K562 (cell line): ENCODE data around the gene GCHFR. TPM values are rescaled to one million over a fixed set of nuclear protein-coding genes. Genes with fewer than 3 reads are reported as not detected.

ENCODE experiments used
- CAMTA2 ChIP-seq: fragments of 250-450 bp; sonication (Bioruptor Pico); conservative IDR thresholded peaks from 2 replicates; pipeline ENCODE4 v1.5.1; 2022
- FOXJ2 ChIP-seq: fragments of 200-800 bp; sonication (Bioruptor generic); IDR thresholded peaks from 2 replicates; pipeline ENCODE4 v1.6.1; 2016; ENCODE audit warnings: missing genetic modification characterization, missing compliant biosample characterization
- GTF2F1 ChIP-seq: IDR thresholded peaks from 2 replicates; pipeline ENCODE4 v1.6.1; 2011; ENCODE audit warnings: low read depth, low read length, improper control_type of control experiment
- L3MBTL2 ChIP-seq: fragments of 450-650 bp; IDR thresholded peaks from 2 replicates; pipeline ENCODE4 v1.6.1; 2016; ENCODE audit warnings: mild to moderate bottlenecking, moderate library complexity
- RFX7 ChIP-seq: fragments of 250-450 bp; sonication (Bioruptor Pico); IDR thresholded peaks from 2 replicates; pipeline ENCODE4 v1.5.1; 2021; ENCODE audit warnings: mild to moderate bottlenecking
- SIRT6 ChIP-seq: IDR thresholded peaks from one replicate; pipeline ENCODE4 v1.6.1; 2012; ENCODE audit warnings: low read depth, mild to moderate bottlenecking, control low read depth, inconsistent platforms, low read length, moderate library complexity
- SLC30A9 ChIP-seq: fragments of 250-450 bp; sonication (Bioruptor Pico); IDR thresholded peaks from 2 replicates; pipeline ENCODE4 v1.8.0; 2022; ENCODE audit warnings: mild to moderate bottlenecking, moderate library complexity
- SMAD2 ChIP-seq: fragments of 150-350 bp; IDR thresholded peaks from 2 replicates; pipeline ENCODE4 v1.6.1; 2014; ENCODE audit warnings: low read depth, mild to moderate bottlenecking, low read length
- ZNF134 ChIP-seq: fragments of 250-450 bp; sonication (Bioruptor Pico); conservative IDR thresholded peaks from 2 replicates; pipeline ENCODE4 v1.4.0; 2020
- ZNF408 ChIP-seq: fragments of 250-450 bp; sonication (Bioruptor Pico); IDR thresholded peaks from 2 replicates; pipeline ENCODE4 v1.4.0; 2020; ENCODE audit warnings: low read depth, mild to moderate bottlenecking, moderate library complexity
- ZNF586 ChIP-seq: fragments of 450-650 bp; formaldehyde crosslinking; conservative IDR thresholded peaks from 2 replicates; pipeline ENCODE4 v1.4.0; 2020; ENCODE audit warnings: mild to moderate bottlenecking, moderate library complexity
- ZNF830 ChIP-seq: fragments of 250-450 bp; sonication (Bioruptor Pico); IDR thresholded peaks from 2 replicates; pipeline ENCODE4 v1.5.0; 2021; ENCODE audit warnings: mild to moderate bottlenecking
- polyA plus RNA-seq, 8 experiments: library from polyadenylated mRNA; depleted of rRNA in 4 of 8; stranded (reverse) in 5 of 8; unstranded in 3 of 8; fragments of >200 nt; fragmentation: Nextera tagmentation in 2 of 8; fragmentation: Illumina TruSeq in 1 of 8; extraction: Ambion mirVana in 2 of 8; extraction: Trizol in 1 of 8; gene quantifications; 2 replicates each; pipeline versions ENCODE4 v1.2.1 to v1.2.3, GENCODE V29; 2011 to 2014; ENCODE audit warnings: inconsistent platforms in 1 of 8, missing spikeins in 1 of 8
- total RNA-seq, 7 experiments: library from RNA; depleted of rRNA in 6 of 7; stranded (reverse); fragments of >200 nt in 6 of 7; fragmentation: Illumina TruSeq in 2 of 7; extraction: Trizol in 2 of 7; gene quantifications; 2 replicates each; pipeline versions ENCODE4 v1.2.1 to v1.2.3, GENCODE V29; 2011 to 2021; ENCODE audit warnings: low replicate concordance in 1 of 7
- TF ChIP-seq, protein P1 (sequence below), 2 experiments: fragments of 450-650 bp; IDR thresholded peaks; 2 replicates each; pipeline ENCODE4 v1.6.1; 2018; ENCODE audit warnings: mild to moderate bottlenecking in 2 of 2, low read depth in 1 of 2; ENCODE audit not compliant: partially characterized antibody in 2 of 2
- TF ChIP-seq, protein P2 (sequence below): sonication (generic); formaldehyde crosslinking; IDR thresholded peaks from 2 replicates; pipeline ENCODE4 v1.9.0; 2022; ENCODE audit warnings: mild to moderate bottlenecking, missing genetic modification reagents
- TF ChIP-seq, protein P3 (sequence below): sonication (generic); formaldehyde crosslinking; IDR thresholded peaks from 2 replicates; pipeline ENCODE4 v1.8.1; 2022; ENCODE audit warnings: missing genetic modification reagents
- TF ChIP-seq, protein P4 (sequence below): fragments of 450-650 bp; IDR thresholded peaks from 2 replicates; pipeline ENCODE4 v1.6.1; 2016
- TF ChIP-seq, protein P5 (sequence below): fragments of 450-650 bp; IDR thresholded peaks from 2 replicates; pipeline ENCODE4 v1.6.1; 2014; ENCODE audit warnings: low read depth, mild to moderate bottlenecking, moderate library complexity, borderline replicate concordance

GCHFR gene
- total and polyA plus RNA-seq, 9 of the 15 experiments (the other 6 are each of a cell fraction or from before 2014, with no cell fraction given): 8.7 to 83.5 (median 20.8) TPM

DNA sequence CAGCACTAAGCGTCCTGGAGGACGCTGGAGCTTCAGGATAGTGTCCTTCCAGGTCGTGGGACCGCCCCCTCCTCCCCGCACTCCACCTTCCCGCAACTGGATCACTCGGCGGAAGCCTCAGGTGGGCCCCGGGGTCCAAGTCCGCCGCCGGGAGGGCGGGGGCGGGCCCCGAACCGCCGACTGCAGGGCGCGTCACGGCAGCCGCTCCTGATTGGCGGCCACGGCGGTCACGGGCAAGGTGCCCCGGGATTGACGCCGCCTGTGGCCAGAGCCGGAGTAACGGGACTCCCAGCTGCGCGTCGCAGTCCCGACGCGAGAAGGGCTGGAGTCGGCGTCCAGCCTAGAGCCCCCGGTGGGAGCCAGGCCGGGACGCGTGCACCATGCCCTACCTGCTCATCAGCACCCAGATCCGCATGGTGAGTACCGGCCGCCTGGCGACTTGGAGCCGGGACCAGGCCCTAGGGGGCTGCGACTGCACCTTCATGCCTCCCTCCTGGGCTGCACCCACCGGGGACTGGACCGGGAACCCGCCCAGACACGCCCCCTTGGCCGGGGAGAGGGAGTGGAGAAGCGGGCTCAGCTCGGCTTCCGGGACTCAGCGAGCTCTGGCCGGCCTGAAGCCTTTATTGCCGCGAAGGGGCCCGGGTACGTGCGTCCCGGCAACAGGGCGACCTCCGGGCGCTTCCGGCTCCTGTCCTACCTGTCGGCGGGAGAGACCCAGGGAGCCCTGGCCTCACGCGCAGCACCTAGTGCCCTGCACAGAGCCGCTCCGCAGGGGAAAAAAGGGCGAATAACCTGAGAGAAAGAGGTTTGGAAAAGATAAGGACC, at the start of gene GCHFR (continued):
- TF ChIP-seq, protein P1, sequence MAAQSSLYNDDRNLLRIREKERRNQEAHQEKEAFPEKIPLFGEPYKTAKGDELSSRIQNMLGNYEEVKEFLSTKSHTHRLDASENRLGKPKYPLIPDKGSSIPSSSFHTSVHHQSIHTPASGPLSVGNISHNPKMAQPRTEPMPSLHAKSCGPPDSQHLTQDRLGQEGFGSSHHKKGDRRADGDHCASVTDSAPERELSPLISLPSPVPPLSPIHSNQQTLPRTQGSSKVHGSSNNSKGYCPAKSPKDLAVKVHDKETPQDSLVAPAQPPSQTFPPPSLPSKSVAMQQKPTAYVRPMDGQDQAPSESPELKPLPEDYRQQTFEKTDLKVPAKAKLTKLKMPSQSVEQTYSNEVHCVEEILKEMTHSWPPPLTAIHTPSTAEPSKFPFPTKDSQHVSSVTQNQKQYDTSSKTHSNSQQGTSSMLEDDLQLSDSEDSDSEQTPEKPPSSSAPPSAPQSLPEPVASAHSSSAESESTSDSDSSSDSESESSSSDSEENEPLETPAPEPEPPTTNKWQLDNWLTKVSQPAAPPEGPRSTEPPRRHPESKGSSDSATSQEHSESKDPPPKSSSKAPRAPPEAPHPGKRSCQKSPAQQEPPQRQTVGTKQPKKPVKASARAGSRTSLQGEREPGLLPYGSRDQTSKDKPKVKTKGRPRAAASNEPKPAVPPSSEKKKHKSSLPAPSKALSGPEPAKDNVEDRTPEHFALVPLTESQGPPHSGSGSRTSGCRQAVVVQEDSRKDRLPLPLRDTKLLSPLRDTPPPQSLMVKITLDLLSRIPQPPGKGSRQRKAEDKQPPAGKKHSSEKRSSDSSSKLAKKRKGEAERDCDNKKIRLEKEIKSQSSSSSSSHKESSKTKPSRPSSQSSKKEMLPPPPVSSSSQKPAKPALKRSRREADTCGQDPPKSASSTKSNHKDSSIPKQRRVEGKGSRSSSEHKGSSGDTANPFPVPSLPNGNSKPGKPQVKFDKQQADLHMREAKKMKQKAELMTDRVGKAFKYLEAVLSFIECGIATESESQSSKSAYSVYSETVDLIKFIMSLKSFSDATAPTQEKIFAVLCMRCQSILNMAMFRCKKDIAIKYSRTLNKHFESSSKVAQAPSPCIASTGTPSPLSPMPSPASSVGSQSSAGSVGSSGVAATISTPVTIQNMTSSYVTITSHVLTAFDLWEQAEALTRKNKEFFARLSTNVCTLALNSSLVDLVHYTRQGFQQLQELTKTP (IDR thresholded peaks at IDR 0.05; ENCODE audit: low read depth in 1 of 2, partially characterized antibody in 2 of 2): peak in 1 of 2 experiments; percentile 35
- TF ChIP-seq ZNF134 (CRISPR knock-in tag): no peak
- TF ChIP-seq, protein P2, sequence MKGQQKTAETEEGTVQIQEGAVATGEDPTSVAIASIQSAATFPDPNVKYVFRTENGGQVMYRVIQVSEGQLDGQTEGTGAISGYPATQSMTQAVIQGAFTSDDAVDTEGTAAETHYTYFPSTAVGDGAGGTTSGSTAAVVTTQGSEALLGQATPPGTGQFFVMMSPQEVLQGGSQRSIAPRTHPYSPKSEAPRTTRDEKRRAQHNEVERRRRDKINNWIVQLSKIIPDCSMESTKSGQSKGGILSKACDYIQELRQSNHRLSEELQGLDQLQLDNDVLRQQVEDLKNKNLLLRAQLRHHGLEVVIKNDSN (CRISPR knock-in tag): peak; percentile 73
- no peak for TF ChIP-seq ZNF586 (CRISPR knock-in tag)
- TF ChIP-seq L3MBTL2: no peak
- TF ChIP-seq, protein P3, sequence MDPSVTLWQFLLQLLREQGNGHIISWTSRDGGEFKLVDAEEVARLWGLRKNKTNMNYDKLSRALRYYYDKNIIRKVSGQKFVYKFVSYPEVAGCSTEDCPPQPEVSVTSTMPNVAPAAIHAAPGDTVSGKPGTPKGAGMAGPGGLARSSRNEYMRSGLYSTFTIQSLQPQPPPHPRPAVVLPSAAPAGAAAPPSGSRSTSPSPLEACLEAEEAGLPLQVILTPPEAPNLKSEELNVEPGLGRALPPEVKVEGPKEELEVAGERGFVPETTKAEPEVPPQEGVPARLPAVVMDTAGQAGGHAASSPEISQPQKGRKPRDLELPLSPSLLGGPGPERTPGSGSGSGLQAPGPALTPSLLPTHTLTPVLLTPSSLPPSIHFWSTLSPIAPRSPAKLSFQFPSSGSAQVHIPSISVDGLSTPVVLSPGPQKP (CRISPR knock-in tag): no peak
- TF ChIP-seq, protein P4, sequence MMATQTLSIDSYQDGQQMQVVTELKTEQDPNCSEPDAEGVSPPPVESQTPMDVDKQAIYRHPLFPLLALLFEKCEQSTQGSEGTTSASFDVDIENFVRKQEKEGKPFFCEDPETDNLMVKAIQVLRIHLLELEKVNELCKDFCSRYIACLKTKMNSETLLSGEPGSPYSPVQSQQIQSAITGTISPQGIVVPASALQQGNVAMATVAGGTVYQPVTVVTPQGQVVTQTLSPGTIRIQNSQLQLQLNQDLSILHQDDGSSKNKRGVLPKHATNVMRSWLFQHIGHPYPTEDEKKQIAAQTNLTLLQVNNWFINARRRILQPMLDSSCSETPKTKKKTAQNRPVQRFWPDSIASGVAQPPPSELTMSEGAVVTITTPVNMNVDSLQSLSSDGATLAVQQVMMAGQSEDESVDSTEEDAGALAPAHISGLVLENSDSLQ: peak; percentile 93
- TF ChIP-seq SLC30A9: no peak
- TF ChIP-seq RFX7 (CRISPR knock-in tag): no peak
- TF ChIP-seq, protein P5, sequence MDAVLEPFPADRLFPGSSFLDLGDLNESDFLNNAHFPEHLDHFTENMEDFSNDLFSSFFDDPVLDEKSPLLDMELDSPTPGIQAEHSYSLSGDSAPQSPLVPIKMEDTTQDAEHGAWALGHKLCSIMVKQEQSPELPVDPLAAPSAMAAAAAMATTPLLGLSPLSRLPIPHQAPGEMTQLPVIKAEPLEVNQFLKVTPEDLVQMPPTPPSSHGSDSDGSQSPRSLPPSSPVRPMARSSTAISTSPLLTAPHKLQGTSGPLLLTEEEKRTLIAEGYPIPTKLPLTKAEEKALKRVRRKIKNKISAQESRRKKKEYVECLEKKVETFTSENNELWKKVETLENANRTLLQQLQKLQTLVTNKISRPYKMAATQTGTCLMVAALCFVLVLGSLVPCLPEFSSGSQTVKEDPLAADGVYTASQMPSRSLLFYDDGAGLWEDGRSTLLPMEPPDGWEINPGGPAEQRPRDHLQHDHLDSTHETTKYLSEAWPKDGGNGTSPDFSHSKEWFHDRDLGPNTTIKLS: peak; percentile 61
- TF ChIP-seq GTF2F1: no peak
- no peak for TF ChIP-seq ZNF408 (CRISPR knock-in tag)
- no peak for TF ChIP-seq FOXJ2
- TF ChIP-seq SMAD2: no peak
- TF ChIP-seq CAMTA2 (CRISPR knock-in tag): no peak
- no peak for TF ChIP-seq SIRT6
- TF ChIP-seq ZNF830 (CRISPR knock-in tag): 0 out of 2 replicates have a peak, but pooled peaks have one; percentile 33
